ENCODE results near the gene SLBP.

The SLBP gene

GRCh38 chr4:1712216-1713002 is at the start of gene SLBP:
Gene SLBP (minus strand): TSS chr4:1712319. CDS start chr4:1712188, 131 bp downstream.
- peak; percentile 99 for DNase-seq

DNA sequence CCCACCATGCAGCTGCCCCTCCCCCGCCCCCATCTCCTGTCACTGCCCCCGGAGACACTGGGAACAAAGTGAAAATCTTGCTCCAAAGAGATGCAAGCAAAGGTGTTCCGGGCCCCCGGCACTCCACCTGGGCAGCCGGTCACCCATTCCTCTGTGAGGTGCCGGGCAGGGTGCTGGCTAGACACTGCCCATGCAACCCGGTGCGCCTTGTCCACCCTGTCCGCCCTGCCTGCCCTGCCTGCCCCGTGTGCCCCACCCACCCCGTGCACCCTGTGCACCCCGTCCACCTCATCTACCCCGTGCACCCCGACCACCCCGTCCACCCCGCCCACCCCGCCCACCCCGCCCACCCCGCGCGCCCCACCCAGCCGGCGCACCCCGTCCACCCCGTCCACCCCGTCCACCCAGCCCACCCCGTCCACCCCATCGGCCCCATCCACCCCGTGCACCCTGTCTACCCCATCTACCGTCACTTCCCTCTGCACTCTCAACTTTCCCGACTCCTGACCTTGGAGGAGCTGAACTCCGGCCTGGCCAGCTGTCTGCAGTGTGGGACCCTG is 49.1 kb upstream of the SLBP start:
- DNase-seq, result no peak

DNA sequence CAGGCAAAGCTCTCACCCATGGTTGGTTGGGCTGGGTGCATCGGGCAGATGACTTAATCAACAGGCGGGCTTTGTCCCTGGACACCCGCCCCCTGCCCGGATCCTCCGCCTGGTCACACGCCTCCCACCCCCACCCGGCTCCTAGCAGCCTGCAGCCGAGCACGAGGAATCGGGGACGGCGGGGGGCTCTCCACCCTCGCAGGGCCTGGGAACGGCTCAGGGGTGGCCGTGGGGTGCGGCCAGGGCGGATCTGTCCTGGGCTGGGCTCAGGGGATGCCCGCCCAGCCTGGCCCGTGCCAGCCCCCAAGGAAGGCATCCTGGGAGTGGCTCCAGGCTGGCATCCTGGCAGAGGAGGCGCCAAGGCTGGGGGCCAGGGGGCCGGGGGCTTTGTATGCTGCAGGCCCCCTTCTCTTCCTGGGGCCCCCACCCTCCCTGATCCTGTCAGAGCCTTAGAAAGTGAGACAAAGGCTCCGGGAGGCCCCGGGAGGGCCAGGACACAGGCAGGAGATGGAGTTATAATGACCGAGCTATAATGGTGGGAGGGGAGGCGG is 48.5 kb upstream of the SLBP start:
- DNase-seq, result no peak

DNA sequence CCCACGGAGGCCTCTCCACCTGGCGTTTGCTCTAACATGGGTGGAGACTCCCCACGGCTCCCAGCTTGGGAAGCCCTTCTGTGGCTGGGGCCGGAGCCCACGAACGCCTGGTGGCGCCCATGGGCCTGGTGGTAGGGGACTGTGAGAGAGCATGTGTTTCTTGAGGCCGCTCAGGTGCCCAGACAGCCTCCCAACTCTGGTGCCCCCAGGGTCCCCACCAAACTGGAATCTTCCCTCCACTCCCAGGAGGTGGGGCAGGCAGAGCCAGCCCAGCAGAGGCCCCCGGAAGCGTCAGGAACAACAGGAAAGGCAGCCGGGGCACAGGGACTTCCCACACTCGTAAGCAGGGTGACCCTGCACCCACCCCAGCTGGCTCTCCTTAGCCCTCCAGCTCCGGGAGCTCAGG is 47.7 kb upstream of the SLBP start:
- DNase-seq, result no peak

DNA sequence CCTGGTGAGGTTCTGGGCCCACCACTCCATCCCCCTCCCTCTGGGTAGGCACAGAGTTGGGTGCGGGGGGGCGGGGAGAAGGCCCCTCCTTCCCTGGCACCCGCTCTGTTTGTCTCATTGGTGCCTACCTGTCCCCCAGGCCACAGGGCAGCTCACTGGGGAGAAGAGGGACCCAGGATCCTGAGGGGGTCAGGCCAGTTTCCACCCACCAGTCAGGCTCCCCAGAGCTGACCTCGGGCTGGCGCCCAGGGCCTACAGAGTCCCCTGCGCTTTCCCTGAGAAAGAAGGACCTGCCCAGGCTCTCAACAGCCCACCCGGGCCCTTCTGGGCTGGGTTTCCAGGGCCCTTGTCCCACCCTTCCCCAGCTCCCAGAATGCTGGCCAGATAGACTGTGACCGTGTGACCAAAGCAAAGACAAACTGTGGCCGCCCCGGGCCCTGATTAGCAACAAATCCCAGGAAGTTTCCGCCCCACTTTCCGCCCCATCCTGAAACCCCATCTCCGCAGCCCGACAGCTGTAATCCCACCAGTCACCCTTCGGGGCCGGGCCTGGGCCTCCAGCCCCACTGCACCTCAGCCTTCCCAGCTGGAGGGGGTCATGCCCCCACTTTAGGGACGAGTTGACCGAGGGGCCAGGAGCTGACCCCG is 47.2 kb upstream of the SLBP start:
- no peak for DNase-seq

- DNase-seq, result no peak
Observed at GRCh38 chr4:1758306-1759121, 46.4 kb upstream of the SLBP start.

- no peak for DNase-seq
Observed at GRCh38 chr4:1757836-1758235, 45.7 kb upstream of the SLBP start.

DNA sequence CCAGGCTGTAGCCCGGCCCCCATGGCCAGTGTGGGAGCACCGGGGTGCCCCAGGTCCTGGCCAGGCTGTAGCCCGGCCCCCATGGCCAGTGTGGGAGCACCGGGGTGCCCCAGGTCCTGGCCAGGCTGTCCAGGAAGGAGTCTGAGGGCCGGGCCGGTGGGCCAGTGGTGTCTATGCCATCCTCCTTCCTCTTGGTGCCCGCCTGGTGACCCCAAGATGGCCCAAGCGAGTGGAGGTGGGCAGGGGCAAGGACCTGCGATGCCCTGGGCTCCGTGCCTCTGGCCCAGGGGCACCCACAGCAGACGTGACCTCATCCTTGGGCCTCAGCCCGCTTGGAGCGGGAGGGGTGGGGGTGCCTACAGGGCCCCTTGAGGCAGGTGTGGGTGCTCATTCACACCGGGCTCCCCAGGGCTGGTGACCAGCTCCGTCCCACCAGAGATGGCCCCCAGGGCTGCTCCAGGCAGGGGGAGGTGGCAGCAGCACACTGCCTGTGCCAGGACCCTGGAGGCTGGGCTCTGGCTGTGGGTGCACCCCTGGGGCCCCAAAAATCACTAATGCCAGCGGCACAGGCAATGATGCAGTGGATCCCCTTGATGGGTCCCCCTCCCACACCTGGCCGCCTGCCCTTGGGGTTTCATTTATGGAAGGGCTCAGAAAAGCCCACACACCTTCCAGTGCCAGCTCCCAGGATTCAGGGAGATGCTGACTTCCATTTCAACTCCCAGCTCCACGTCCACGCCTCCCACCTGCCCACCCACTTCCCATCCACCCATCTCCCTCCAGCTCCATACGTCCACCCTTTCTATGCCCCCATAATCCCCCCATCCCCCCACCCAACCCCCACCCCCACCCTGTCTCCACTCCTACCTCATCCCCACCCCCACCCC is 45.0 kb upstream of the SLBP start:
- DNase-seq, result no peak

- DNase-seq, result no peak
Observed at GRCh38 chr4:1756079-1756478, 44.0 kb upstream of the SLBP start.

DNA sequence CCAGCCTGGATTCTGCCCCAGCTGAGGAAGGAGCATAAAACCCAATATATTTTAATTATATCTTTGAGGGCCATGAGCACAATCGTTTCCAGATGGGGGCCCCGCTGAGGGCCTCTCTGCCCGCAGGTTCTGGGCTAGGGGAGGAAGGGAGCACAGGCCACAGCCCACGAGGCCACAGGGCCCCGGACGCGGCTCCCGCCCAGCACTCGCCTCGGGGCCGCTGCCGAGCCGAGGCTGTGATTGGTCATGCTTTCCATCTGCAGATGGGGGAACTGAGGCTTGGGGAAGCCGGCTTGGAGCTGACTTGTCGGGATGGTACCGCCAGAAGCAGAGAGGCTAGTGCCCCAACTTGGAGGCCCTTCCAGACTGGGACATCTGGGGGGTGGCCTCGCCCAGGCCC is 43.2 kb upstream of the SLBP start:
- no peak for DNase-seq

GRCh38 chr4:1754336-1754735 is 42.2 kb upstream of the SLBP start:
- DNase-seq, result no peak

GRCh38 chr4:1753697-1754311 is 41.7 kb upstream of the SLBP start:
- no peak for DNase-seq

GRCh38 chr4:1753294-1753696 is 41.2 kb upstream of the SLBP start:
- no peak for DNase-seq

DNA sequence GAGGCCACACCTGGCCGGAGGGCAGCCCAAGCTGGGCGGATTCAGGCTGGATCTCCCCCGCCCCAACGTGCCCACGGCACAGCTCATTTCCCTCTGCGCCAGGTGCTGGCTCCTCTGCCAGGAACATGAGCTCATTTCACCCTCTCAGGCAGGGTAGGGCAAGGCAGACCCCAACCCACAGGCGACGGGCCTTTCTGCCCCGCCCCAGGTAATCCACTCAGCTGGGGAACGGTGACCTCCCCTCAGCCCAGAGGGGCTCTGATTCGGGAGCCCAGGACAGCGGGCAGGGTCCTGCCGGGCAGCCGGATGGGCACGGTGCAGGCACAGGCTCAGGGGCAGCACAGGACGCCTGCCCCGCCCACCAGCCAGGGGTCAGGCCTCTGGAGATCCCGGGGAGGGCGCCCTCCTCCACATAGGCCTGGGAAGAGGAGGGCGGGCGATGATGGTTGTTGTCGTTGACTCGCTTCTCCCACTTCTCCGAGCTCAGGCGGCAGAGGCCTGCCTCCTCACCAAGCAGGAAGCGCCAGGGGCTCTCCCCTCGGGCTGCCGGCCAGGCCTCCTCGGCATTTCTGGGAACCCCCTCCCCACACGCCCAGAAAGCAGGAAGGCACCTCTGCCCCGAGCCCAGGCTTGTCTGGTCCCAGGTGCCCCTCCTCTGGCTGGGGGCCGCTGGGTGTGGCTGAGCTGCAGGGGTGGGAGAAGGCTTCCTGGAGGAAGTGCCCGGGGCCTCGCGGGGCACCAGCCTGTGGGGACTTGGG is 40.3 kb upstream of the SLBP start:
- DNase-seq, result peak; percentile 66

DNA sequence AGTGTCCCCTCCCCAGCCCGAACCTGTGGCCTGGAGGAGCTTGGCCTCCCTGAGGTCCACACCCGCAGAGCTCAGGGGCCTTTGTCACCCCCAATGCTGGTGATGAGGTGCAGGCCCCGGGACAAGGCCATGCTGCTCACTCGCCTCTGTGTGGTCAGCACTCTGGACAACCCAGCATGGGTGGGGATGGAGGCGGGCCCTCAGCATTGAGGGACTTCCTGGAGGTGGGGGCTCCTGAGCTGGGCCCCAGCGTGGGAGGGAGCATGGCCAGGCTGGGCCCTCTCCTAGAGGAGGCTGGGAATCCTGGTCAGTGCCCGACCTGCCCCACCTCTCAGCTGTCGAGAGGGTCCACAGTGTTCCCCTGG is 39.8 kb upstream of the SLBP start:
- no peak for DNase-seq

- DNase-seq, result no peak
Observed at GRCh38 chr4:1751155-1751918, 39.2 kb upstream of the SLBP start.

GRCh38 chr4:1750381-1751154 is 38.4 kb upstream of the SLBP start:
- DNase-seq, result no peak

DNA sequence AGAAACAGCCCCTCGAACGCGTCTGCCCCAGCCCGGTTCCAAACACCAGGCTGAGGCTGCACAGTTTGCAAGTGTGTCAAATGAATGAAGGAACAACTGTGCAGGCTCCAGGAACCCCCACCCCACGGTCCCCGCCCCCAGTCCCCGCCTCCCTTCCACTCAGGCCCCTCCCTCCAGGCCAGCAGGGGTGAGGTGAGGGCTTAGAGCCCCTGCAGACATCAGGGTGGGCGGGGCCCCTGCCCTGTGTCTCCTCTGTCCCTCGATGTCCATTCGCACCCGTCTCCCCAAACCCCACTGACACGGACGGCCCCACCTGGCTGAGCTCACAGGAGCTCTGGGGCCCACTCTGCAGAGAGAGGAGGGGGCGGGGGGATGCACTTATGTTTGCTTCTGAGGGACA is 37.7 kb upstream of the SLBP start:
- DNase-seq, result no peak

GRCh38 chr4:1749370-1749769 is 37.3 kb upstream of the SLBP start:
- no peak for DNase-seq
